Activated T-helper 17 cell treated with anti-CD3 and anti-CD28 coated beads, Interleukin-2, amount 50 U/mL, for 72 hours (primary cell): ENCODE results near the gene ARPIN. TPM values are rescaled to one million over a fixed set of nuclear protein-coding genes. Genes with fewer than 3 reads are reported as not detected.
"Not testable (repeated sequence)": the region's sequence is repeated elsewhere in the genome, so short reads cannot be mapped to it uniquely, and the experiment has no call there.

Source experiments
- ATAC-seq: fragments of 150-1000 bp; cut with Tn5 transposase; replicated peaks from 2 replicates; pipeline ENCODE4 v1.10.0; 2021; ENCODE audit warnings: mild to moderate bottlenecking, moderate library complexity
- H3K27ac Mint-ChIP-seq: one replicate; pipeline ENCODE4 v1.8.0; 2022; ENCODE audit warnings: mixed read lengths
- H3K27me3 Mint-ChIP-seq: one replicate; pipeline ENCODE4 v1.8.0; 2022; ENCODE audit warnings: mixed read lengths
- H3K36me3 Mint-ChIP-seq: one replicate; pipeline ENCODE4 v1.8.0; 2022; ENCODE audit warnings: low read depth, mild to moderate bottlenecking, mixed read lengths
- H3K4me1 Mint-ChIP-seq: one replicate; pipeline ENCODE4 v1.8.0; 2022; ENCODE audit warnings: mixed read lengths
- H3K4me3 Mint-ChIP-seq: one replicate; pipeline ENCODE4 v1.8.0; 2022; ENCODE audit warnings: mild to moderate bottlenecking, mixed read lengths
- H3K9me3 Mint-ChIP-seq: one replicate; pipeline ENCODE4 v1.8.0; 2022; ENCODE audit warnings: mixed read lengths
- total RNA-seq, 2 donors: library from RNA; stranded (reverse); gene quantifications; one replicate each; pipeline ENCODE4 v1.2.3, GENCODE V29; 2022

ARPIN gene
- total RNA-seq, 2 donors from 2014 or later: not detected

- Mint-ChIP-seq H3K4me3 (no peak overlapping the region), H3K9me3 (no peaks in the 10 kb centered on the region), H3K27me3 (peaks cover 3% of the 10 kb centered on the region), H3K4me1 (no peaks in the 10 kb centered on the region), H3K36me3 (no peaks in the 10 kb centered on the region), H3K27ac (peak overlapping the region; percentile 62)
- no peak for ATAC-seq
Observed at GRCh38 chr15:89899951-89900567, 12.7 kb downstream of the ARPIN start.

GRCh38 chr15:89899295-89899945 is 13.3 kb downstream of the ARPIN start:
- H3K27ac Mint-ChIP-seq: peak overlapping the region; percentile 62
- no peak overlapping the region for H3K4me3 Mint-ChIP-seq
- H3K36me3 Mint-ChIP-seq: no peaks in the 10 kb centered on the region
- H3K9me3 Mint-ChIP-seq: no peaks in the 10 kb centered on the region
- peaks cover 3% of the 10 kb centered on the region for H3K27me3 Mint-ChIP-seq
- no peak for ATAC-seq
- H3K4me1 Mint-ChIP-seq: no peaks in the 10 kb centered on the region

- ATAC-seq: no peak
- Mint-ChIP-seq H3K36me3 (peaks cover 5% of the 10 kb centered on the region), H3K27ac (no peak overlapping the region), H3K4me1 (no peaks in the 10 kb centered on the region), H3K4me3 (no peak overlapping the region), H3K27me3 (peaks cover 3% of the 10 kb centered on the region), H3K9me3 (no peaks in the 10 kb centered on the region)
Observed at GRCh38 chr15:89898614-89899294, 14.0 kb downstream of the ARPIN start.

- no peak overlapping the region for H3K4me3 Mint-ChIP-seq
- no peaks in the 10 kb centered on the region for H3K9me3 Mint-ChIP-seq
- peaks cover 2% of the 10 kb centered on the region for H3K27me3 Mint-ChIP-seq
- peaks cover 10% of the 10 kb centered on the region for H3K36me3 Mint-ChIP-seq
- H3K27ac Mint-ChIP-seq: no peak overlapping the region
- peaks cover 4% of the 10 kb centered on the region for H3K4me1 Mint-ChIP-seq
- no peak for ATAC-seq
Observed at GRCh38 chr15:89898146-89898545, 14.6 kb downstream of the ARPIN start.

GRCh38 chr15:89893696-89894447 is 18.9 kb downstream of the ARPIN start, which contains the start of gene AP3S2:
AP3S2 (minus strand) TSS chr15:89893994; CDS start chr15:89893949, 45 bp downstream.
- no peaks in the 10 kb centered on the region for H3K27me3 Mint-ChIP-seq
- peak; percentile 86 for ATAC-seq
- no peaks in the 10 kb centered on the region for H3K9me3 Mint-ChIP-seq
- H3K4me1 Mint-ChIP-seq: peaks cover 24% of the 10 kb centered on the region
- peak within 1 kb of the TSS; percentile 94 for H3K4me3 Mint-ChIP-seq
- H3K27ac Mint-ChIP-seq: peak within 1 kb of the TSS; percentile 99
- peaks cover 16% of the 10 kb centered on the region for H3K36me3 Mint-ChIP-seq

- Mint-ChIP-seq H3K27ac (peak overlapping the region; percentile 99), H3K9me3 (no peaks in the 10 kb centered on the region), H3K4me1 (peaks cover 24% of the 10 kb centered on the region), H3K4me3 (peak overlapping the region; percentile 94), H3K27me3 (no peaks in the 10 kb centered on the region), H3K36me3 (peaks cover 24% of the 10 kb centered on the region)
- no peak for ATAC-seq
Observed at GRCh38 chr15:89893027-89893426, 19.7 kb downstream of the ARPIN start.

- H3K27ac Mint-ChIP-seq: peak overlapping the region; percentile 7
- peaks cover 21% of the 10 kb centered on the region for H3K4me1 Mint-ChIP-seq
Observed at GRCh38 chr15:89888214-89888804, 24.4 kb downstream of the ARPIN start.

GRCh38 chr15:89885611-89886010 is 27.1 kb downstream of the ARPIN start:
- Mint-ChIP-seq H3K9me3 (no peaks in the 10 kb centered on the region), H3K36me3 (peaks cover 71% of the 10 kb centered on the region), H3K4me1 (peaks cover 6% of the 10 kb centered on the region), H3K27me3 (no peaks in the 10 kb centered on the region), H3K4me3 (no peak overlapping the region), H3K27ac (no peak overlapping the region)
- no peak for ATAC-seq

More at GRCh38 chr15:89888214-89888804, 24.4 kb downstream of the ARPIN start:
- no peaks in the 10 kb centered on the region for H3K27me3 Mint-ChIP-seq
- H3K4me3 Mint-ChIP-seq: no peak overlapping the region
- ATAC-seq: no peak
- peaks cover 50% of the 10 kb centered on the region for H3K36me3 Mint-ChIP-seq
- H3K9me3 Mint-ChIP-seq: no peaks in the 10 kb centered on the region

GRCh38 chr15:89885179-89885578 is 27.6 kb downstream of the ARPIN start:
- not testable (repeated sequence) for H3K9me3 Mint-ChIP-seq, H3K27me3 Mint-ChIP-seq, ATAC-seq, H3K4me1 Mint-ChIP-seq, H3K4me3 Mint-ChIP-seq, H3K27ac Mint-ChIP-seq
- H3K36me3 Mint-ChIP-seq: peaks cover 75% of the 10 kb centered on the region

GRCh38 chr15:89883518-89883917 is 29.2 kb downstream of the ARPIN start:
- no peak overlapping the region for H3K4me3 Mint-ChIP-seq
- H3K36me3 Mint-ChIP-seq: peaks cover 65% of the 10 kb centered on the region
- H3K9me3 Mint-ChIP-seq: no peaks in the 10 kb centered on the region
- no peak overlapping the region for H3K27ac Mint-ChIP-seq
- no peaks in the 10 kb centered on the region for H3K4me1 Mint-ChIP-seq
- no peaks in the 10 kb centered on the region for H3K27me3 Mint-ChIP-seq
- no peak for ATAC-seq

GRCh38 chr15:89880727-89881126 is 32.0 kb downstream of the ARPIN start:
- H3K4me1 Mint-ChIP-seq: no peaks in the 10 kb centered on the region
- H3K9me3 Mint-ChIP-seq: no peaks in the 10 kb centered on the region

GRCh38 chr15:89878323-89878722 is 34.4 kb downstream of the ARPIN start:
- Mint-ChIP-seq H3K27ac (no peak overlapping the region), H3K9me3 (no peaks in the 10 kb centered on the region), H3K27me3 (no peaks in the 10 kb centered on the region), H3K36me3 (peaks cover 57% of the 10 kb centered on the region), H3K4me3 (no peak overlapping the region), H3K4me1 (peaks cover 3% of the 10 kb centered on the region)
- no peak for ATAC-seq

More at GRCh38 chr15:89880727-89881126, 32.0 kb downstream of the ARPIN start:
- no peaks in the 10 kb centered on the region for H3K27me3 Mint-ChIP-seq
- ATAC-seq: no peak
- H3K4me3 Mint-ChIP-seq: no peak overlapping the region
- H3K36me3 Mint-ChIP-seq: peaks cover 72% of the 10 kb centered on the region
- peak overlapping the region; percentile 5 for H3K27ac Mint-ChIP-seq

- Mint-ChIP-seq H3K9me3 (no peaks in the 10 kb centered on the region), H3K27ac (peak overlapping the region; percentile 23), H3K4me3 (no peak overlapping the region), H3K27me3 (no peaks in the 10 kb centered on the region), H3K4me1 (peaks cover 3% of the 10 kb centered on the region), H3K36me3 (peaks cover 45% of the 10 kb centered on the region)
- no peak for ATAC-seq
Observed at GRCh38 chr15:89877083-89877425, 35.7 kb downstream of the ARPIN start.
